Activated CD4-positive, alpha-beta T cell treated with anti-CD3 and anti-CD28 coated beads, Interleukin-2, Interleukin-6, amounts not matched to agents 100 ng/mL and 50 ng/mL, durations not matched to agents 16 hours and 8 hours (primary cell): ENCODE measurements around the gene APBB2.

Experiments used
- DNase-seq: peaks from one replicate; pipeline ENCODE4 v3.0.0-alpha.2; 2020

APBB2 gene

DNA sequence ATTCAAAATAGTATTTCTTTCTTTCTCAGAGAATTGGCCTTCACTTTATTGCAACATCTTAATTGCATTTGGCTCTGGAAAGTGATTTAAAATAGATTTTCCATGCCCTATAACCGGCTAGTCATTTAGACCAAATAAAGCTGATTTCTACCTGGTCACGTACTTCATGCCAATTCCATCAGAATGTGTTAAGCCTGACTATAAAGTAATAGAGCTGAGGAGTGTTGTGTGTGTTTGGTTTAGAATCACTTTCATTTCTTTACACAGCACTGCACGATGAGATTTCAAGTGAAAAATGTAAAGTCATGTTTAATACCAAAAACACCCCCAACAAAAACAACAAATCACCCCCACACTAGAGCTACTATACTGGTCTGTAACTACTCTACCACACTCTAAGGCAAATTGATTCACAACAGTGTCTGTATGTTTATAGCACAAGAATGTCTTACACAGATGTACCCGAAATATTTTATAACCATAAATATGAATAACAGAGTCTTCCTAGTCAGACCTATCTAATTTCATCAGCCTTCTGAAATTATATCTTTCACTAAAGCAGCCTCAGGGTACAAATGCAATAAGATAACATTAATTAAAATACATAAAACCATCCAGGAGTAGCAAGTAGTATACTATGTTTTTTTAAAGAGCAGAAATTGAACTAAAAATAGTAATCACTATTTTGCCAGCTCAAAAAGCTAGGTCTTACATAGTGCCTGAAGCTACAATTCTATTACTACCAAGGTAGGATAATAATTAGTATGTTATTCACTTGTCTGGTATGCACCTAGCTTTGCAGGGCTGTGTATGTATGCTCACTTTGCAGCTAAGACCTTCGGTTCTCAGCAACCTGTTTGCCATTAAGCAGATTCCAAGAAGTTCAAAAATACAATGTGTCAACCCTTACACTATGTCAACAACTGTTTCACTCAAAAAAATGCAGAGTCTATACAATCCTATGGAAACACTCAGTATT, 28.4 kb downstream of the APBB2 start:
- no peak for DNase-seq

DNA sequence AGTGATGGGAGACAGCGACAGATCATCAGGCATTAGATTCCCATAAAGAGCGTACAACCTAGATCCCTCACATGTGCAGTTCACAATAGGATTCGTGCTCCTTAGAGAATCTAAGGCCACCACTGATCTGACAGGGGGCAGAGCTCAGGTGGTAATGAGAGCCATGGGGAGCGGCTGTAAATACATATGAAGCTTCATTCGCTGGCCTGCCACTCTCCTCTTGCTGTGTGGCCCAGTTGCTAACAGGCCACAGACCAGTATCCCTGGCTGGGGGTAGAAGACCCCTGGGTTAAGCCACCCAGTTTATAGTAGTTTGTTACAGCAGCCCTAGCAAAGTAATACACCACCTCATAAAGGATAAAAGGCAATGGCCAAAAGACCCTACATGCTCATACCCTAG, 30.3 kb downstream of the APBB2 start:
- DNase-seq: no peak

DNA sequence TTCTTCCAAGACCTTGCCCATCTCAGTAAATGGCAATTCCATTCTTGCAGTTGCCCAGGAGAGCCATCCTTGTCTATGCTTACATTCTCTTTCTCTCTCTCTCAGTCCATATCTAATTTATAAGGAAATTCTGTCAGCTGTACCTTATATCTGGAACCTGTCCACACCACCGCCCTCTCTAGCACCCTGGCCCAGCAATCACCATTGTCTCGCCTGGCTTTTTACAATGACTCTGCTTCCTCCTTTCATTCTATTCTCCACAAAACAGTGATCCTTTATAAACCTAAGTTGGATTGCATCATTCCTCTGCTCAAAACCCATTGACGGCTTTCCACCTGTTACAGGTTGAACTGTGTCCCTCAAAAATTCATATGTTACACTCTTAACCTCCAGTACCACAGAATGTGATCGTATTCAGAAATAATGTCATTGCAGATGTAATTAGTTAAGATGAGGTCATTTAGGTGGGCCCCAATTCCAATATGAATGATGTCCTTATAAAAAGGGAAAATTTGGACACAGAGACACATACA, 31.3 kb downstream of the APBB2 start:
- DNase-seq: no peak

DNA sequence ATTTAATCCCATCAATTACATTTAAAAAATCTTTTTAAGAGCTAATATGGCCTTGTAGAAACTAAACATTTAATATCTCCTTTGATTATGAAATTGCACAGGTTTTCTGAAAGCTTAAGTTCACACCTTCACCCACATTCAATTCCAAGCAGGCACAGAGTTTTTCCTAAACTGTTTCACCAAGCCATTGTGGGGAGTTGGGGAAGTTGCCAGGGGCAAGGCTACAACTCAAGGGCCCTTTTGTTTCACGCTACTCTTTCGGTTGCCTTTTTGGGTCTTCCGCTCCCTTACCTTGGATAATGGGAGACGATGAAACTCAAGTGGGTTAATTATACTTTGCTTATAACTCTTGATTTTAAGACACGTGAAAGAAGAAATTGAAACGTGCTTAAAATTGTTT, 33.3 kb downstream of the APBB2 start:
- DNase-seq: no peak

DNA sequence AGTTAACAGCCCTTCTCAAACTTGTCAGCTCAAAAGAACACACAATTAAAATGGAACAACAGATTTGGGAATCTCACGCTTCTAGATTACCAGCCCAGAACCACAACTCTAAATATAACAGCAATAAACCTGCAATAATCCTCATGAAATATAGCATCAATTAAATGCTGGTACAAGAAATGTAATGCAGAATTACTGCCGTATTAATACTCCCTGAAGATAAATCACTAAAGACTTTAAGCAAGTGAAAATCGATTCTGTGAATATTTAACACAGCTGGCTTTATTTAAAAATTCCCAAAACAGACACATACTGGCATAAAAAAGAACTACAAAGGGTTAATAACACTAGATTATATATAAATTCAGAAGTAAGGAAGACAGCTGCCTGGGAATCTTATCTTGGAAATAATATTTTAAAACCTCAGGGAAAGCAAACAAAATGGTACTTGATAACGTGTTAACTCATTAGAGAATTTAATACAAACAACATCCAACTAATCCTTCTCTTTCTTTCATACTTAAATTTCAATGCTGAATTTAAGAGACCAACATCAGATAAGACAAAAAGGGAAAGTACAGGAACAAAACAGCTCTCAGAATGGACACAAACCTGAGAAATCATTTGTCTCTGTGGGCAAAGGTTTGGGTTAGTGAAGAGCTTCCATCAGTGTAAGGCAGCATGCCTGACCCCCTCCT, 34.7 kb downstream of the APBB2 start:
- DNase-seq: no peak

DNA sequence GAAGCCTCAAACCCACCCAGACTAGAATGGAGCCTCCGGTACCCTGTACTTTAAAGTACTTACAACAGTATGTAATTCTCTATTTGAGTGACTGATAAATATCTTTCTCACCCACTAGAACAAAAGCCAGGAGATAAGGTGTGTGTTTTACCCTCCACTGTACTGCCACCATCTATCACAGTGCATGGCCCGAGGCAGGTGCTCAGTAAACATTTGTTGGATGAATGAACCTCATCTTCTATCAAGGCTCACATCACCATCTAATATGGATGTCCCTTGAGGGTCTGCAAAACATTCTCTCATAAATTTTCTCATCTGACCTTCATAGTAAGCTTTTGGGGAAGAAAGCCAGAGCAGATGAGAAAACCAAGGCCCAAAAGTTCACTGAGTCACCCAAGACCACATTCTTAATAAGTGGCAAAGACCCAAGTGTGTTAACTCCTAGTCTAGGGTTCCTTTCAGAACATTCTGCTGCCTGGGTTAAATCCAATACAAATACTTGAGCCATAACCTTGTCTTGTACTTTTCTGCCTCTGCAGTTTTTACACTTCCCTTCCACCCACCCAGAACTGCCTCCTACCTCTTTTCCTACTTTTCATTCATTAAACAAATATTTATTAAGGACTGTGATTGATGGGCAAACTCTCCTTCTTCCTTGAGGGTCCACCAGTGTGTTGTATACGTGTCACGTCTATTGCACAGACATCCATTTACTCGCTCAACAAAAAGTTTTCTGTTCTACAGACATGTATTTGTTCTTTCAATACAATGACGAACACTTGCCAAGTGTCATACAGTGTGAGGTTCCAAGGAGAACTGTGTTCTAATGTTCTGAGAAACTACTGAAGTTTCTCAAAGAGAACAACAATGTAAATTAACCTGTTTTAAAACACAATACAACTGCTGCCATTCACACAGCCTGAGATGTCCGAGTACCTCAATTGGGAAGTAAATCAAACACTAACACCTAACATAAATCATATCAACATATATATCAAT, 35.7 kb downstream of the APBB2 start:
- no peak for DNase-seq

DNA sequence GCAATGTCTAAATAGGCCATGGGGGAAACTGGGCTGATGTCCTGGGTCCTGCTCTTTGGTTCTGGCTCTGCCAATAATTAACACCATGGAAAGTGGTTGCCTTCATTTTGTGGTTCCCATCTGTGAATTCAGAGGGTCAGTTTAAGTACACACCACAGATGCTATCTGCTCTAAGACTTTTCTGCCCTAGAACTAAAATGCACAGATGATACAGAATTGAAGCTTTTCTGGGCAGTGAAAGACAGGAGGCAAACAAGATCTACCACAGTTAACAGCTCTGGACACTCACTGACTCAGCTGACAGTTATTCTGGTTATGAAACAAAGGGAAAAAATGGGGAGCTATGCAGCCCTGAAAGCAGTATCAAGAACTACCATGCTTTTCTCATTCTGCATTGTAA, 37.3 kb downstream of the APBB2 start:
- DNase-seq: no peak

DNA sequence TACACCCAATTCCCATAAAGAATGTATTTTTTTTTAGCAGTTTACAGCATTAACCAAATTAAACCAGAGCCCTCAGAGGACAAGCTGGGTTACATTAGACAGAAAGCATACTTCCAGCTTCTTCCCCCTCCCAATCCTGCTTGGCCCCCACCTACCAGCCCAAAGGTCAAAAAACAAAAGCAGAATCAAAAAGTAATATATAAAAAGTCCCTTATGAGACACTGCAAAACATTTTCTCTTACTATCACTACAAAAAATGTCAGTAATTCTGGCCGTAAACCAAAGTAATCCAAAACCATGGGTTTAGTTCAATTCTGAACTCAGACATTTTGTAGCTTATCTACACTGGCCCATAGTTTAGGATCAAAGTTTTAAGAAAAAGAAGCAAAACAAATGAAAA, 38.0 kb downstream of the APBB2 start:
- no peak for DNase-seq

DNA sequence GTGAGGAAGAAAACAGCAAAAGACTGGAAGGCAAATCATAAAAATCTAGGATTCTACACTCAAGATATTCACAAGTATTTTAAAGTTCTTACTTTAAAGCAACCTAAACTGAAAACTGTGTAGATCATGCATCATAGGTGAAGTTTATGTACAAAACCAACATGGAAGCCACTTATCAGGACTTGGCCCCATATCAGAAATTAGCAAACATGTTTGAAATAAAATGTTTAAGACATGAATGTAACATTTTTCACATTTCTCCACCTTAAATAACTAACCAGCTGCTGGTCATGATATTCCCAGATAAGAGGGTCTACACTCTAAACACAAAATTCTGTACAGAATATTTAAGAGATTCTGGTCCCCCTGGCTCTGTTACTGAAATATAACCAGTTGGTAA, 38.5 kb downstream of the APBB2 start:
- no peak for DNase-seq

DNA sequence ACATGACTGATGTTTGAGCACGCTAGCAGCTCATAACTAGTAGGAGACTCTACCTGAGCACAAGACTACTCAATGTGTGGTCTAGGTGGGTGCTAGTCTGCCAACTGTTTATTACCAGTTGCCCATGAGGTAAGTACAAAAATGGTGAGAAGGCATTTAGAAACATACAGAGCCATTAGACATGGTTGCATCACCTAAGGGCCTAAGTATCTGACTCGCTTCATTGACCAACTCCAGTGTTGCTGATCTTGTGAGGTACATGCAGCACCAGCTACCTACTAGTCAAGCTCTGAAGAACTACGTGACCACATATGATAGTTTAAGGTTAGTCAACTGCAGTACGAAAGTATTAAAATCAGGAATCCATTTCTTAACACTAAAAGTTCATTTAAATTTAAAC, 39.9 kb downstream of the APBB2 start:
- no peak for DNase-seq

DNA sequence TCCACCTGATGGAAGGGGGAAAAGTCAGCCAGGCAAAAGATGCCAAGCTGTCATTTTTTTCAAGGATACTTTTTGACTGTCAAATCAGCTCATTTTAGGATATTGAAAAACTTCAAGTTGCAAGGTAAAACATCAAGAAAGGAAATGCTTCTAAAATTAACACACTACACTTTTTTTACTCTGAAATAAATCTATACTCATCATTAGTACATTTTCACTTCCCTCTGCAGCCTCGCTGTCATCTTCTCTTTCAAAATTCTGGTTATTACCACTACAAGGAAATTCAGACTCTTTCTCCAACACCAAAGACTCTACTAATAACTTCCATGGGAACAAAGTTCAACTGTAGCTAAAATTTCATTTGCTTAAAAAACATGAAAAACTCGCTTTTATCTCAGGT, 41.6 kb downstream of the APBB2 start:
- no peak for DNase-seq

DNA sequence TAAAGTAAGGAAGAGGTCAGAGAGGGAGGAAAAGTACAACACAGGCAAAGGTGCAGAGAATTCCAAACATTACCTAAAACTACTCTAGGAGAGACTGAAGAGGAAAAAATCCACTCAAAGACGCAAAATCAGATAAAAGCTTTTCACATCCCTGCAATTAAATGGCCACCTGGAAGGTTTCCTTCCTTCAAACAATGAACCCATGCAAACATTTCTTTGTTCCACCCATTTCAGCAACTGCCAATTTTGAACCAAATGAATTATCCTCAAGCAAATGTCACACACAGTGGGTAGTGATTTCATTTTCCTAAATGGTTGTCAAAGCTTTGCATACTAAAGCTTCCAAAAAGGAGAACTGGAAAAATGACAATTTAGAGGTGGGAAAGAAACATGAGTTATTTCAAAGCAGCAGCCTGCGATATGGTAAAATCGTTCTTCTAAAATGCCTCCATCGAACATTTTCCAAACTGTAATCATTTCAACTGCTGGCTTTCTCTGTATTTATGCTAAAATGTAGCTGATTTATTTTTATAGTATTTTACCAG, 45.0 kb downstream of the APBB2 start:
- DNase-seq: no peak

DNA sequence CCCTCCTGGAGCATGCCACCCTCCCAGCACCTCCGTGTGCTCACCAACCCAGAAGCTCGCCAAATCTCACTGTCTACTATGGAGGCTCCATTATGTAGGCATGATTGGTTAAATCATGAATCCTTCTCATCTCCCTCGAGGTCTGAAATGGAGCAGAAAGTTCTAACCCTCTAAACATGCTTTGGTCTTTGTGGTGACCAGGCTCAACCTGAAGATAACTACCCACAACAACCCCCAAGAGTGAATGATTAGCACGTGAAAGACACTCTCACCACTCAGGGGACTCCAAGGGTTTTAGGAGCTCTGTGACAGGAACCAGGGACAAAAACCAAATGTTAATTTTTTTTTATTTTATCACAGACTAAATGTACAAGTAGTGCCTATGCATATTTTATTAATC, 47.2 kb downstream of the APBB2 start:
- no peak for DNase-seq

DNA sequence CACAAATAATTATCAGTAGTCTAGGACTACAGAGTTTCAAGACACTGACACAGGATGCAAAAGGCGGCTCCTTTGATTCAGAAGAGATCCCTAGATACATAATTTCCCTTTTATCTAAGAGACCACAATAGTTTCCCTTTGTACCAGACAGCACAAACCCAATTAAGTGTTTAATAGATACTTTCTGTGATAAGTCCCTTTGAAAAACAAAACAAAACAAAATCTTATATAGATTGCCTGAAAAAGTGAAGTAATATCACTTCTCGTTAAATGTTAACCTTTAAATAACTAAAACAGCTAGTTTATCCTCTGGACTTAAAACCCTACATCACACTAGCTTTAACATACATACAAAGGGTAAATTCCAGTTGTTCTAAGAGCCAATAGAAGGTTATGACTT, 49.9 kb downstream of the APBB2 start:
- DNase-seq: no peak

DNA sequence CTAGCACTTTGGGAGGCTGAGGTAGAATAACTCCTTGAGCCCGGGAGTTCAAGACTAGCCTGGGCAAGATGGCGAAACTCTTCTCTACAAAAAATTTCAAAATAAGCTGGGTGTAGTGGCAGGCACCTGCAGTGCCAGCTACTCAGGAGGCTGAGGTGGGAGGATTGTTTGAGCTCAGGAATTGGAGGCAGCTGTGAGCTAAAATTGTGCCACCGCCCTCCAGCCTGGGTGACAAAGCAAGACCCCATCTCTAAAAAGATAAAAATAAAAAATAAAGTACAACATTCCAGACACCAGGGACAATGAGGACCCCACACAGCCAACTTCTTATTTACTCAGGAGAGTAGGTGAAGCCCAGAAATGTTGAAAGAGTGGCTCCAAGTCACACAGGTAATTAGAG, 53.0 kb downstream of the APBB2 start:
- DNase-seq: no peak

DNA sequence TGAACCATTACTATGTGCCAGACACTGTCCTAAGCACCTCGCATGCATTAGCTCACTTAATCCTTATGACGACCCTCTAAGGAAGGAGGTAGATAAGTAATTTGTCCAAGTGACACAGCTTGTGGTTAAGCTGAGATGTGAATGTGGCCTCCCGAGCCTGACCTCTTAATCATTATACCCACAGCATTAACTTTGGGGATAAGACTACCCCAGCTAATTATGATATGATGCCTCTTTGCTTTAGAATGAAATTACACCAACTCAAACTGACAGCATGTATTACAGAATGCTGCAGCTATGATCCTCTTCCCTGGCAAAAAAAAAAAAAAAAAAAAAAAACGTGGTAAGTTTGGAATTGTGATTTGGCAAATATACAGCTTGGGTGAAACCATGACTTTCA, 53.5 kb downstream of the APBB2 start:
- no peak for DNase-seq

DNA sequence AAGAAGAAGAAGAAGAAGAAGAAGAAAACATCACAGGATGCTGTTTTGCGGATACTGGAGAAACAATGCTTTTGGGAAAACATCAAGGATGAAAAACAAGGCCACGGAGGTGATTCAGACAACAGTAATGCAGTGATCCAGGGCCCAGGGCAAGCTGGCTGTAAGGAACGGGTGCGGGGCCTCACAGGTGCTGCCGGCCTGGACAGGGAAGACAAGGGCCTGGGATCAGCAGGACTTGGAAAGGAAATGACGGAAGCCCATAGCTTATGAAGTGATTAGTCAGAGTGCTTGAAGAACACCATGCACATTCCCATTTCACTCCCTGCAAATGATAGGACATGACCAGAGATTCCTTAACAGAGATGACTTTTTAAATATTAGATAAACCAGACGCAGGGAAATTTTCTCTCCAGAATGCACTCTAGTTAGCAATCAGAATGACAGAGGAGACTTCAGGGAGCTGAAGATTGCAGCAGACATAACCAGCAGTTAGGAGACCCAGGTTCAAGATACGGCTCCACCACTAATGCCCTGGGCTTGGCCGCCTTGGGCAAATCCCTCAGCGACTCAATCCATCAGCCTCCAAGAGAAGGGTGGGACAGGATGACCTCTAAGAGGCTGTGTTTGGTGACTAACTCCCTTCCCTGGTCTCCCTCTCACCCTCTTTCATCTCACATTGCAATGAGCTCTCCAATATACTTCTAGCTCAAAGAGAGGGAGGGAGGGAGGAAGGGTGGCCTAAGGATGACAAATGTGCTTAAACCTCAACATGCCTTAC, 54.1 kb downstream of the APBB2 start:
- no peak for DNase-seq

DNA sequence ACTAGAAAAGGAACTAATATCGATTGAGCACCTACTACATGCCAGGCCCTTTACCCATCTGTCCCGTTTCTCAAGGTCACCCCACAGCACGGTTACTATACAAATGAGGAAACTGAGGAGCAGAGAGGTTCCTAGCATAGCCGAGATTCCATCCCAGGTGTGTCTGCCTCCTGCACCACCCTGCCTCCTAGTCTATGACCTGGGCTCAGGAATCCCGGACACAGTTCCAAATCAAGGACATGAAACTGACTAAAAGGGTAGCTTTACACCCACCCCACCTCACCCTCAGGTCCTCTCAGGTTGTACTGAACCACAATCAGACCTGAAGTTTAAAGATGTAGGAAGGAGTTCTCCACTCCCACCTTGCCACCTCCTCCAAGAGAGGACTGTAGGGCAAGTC, 55.6 kb downstream of the APBB2 start:
- no peak for DNase-seq

DNA sequence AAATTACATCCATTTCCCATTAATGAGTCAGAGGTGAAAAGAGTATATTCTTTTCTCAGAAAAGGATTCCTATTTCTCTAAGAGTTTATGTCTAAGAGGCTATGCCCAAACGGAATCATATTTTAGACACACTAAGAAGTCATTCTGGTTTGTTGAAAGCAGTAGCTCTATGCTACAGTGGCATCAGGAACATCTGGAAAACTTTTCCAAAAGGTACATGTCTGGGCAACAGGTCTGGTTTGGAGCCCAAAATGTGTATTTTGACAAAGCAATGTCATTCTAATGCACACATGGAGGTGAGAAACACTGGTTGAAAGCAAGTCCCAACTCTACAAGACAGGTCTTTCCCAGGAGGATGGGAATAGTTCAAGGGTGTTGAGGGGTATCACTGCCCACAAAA, 56.1 kb downstream of the APBB2 start:
- no peak for DNase-seq

DNA sequence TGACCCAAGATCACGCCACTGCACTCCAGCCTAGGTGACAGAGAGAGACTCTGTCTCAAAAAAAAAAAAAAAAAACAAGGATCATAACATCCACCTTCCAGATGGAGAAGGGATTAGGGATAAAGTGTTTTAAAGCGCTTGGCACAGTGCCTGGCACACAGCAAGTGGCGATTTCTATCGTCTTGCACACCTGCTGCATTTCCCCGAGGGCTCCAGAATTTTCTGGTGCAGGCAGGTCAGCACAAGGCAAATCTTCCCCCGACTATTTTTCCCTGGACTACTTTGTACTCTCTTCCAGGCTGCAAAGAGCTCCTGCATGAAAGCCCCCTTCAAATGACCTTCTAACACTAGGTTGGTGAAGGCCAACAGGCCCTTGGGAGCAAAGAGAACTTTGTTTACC, 57.3 kb downstream of the APBB2 start:
- no peak for DNase-seq

DNA sequence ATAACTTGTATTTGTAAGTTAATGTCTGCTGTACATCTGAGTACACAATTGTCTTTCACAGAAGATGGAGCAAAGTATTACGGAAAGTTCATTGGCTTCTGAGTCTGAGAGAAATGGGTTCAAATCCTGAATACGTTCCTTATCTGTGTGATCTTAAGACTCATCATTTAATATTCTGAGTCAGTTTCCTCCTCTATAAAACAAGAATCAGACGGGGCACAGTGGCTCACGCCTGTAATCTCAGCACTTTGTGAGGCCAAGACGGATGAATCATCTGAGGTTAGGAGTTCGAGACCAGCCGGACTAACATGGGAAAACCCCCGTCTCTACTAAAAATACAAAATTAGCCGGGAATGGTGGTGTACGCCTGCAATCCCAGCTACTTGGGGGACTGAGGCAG, 57.8 kb downstream of the APBB2 start:
- DNase-seq: no peak
